Stimulated activated CD4-positive, alpha-beta T cell treated with anti-CD3 and anti-CD28 coated beads, Interleukin-1b, Interleukin-23, amount 100 ng/mL, for 24 hours (primary cell): ENCODE data around the gene AGT.

ENCODE experiments used
- DNase-seq, 4 experiments: peaks; one replicate each; pipeline ENCODE4 v3.0.0-alpha.2; 2020; ENCODE audit warnings: low read depth in 4 of 4, low spot score in 1 of 4

The AGT gene

GRCh38 chr1:230713915-230714764 lies at the start of gene AGT:
Gene AGT, minus strand, starts transcription at chr1:230714122. Its CDS starts 3,299 bp downstream, at chr1:230710823.
- DNase-seq: no peak

- DNase-seq: no peak
Measured at GRCh38 chr1:230761443-230762167, 47.7 kb upstream of the AGT start.

- DNase-seq: no peak
Measured at GRCh38 chr1:230760360-230760827, 46.5 kb upstream of the AGT start.

- no peak for DNase-seq
Measured at GRCh38 chr1:230759369-230760065, 45.6 kb upstream of the AGT start.

- DNase-seq: no peak
Measured at GRCh38 chr1:230758709-230759368, 44.9 kb upstream of the AGT start.

GRCh38 chr1:230757856-230758708 lies 44.2 kb upstream of the AGT start:
- no peak for DNase-seq

GRCh38 chr1:230754796-230755195 lies 40.9 kb upstream of the AGT start:
- DNase-seq: no peak

GRCh38 chr1:230753586-230754251 lies 39.8 kb upstream of the AGT start:
- peak in 2 of 4 experiments; percentile 3 to 4 for DNase-seq

GRCh38 chr1:230753191-230753585 lies 39.3 kb upstream of the AGT start:
- no peak for DNase-seq

- DNase-seq: no peak
Measured at GRCh38 chr1:230752407-230752806, 38.5 kb upstream of the AGT start.

- no peak for DNase-seq
Measured at GRCh38 chr1:230750986-230751625, 37.2 kb upstream of the AGT start.

- DNase-seq: no peak
Measured at GRCh38 chr1:230750576-230750975, 36.7 kb upstream of the AGT start.

GRCh38 chr1:230749635-230750034 lies 35.7 kb upstream of the AGT start:
- DNase-seq: no peak

GRCh38 chr1:230749150-230749549 lies 35.2 kb upstream of the AGT start:
- DNase-seq: no peak

- DNase-seq: no peak
Measured at GRCh38 chr1:230747890-230748800, 34.2 kb upstream of the AGT start.

- no peak for DNase-seq
Measured at GRCh38 chr1:230747127-230747730, 33.3 kb upstream of the AGT start, which contains the start of gene CAPN9. Gene CAPN9, plus strand, starts transcription at chr1:230747388. Its CDS starts 109 bp downstream, at chr1:230747497.

- DNase-seq: no peak
Measured at GRCh38 chr1:230746617-230747016, 32.7 kb upstream of the AGT start.

- DNase-seq: no peak
Measured at GRCh38 chr1:230745071-230745470, 31.1 kb upstream of the AGT start.
